H1 (cell line): Measurements from ENCODE around the gene SLC25A21. TPM values are rescaled to one million over a fixed set of nuclear protein-coding genes. Genes with fewer than 3 reads are reported as not detected.

Source experiments
- CTCF ChIA-PET: fragments of 300-600 bp; sonication (Branson Sonifier 250); formaldehyde crosslinking; loops from one replicate; lab custom pipeline; 2021; ENCODE audit not compliant: partially characterized antibody; lab: Charles Lee
- POLR2A ChIA-PET: fragments of 300-600 bp; sonication (Branson Sonifier 250); formaldehyde crosslinking; loops from one replicate; lab custom pipeline; 2021; ENCODE audit warnings: inconsistent platforms; ENCODE audit not compliant: partially characterized antibody; lab: Charles Lee
- DNase-seq, 2 experiments: peaks; one replicate each; pipeline versions ENCODE4 v3.0.0 to v3.0.0-alpha.2; 2010 to 2022; ENCODE audit warnings: low spot score in 2 of 2, low read depth in 1 of 2, mixed read lengths in 1 of 2
- FAIRE-seq: peaks from 2 replicates; lab custom pipeline; 2011; peaks lifted over from hg19 to GRCh38; lab: Jason Lieb, UNC
- H2AFZ ChIP-seq: 2 replicates; pipeline ENCODE4 v1.8.1; 2012; ENCODE audit warnings: low read length, inconsistent platforms
- H2AK5ac ChIP-seq: 2 replicates; pipeline ENCODE4 v1.6.1; 2013; ENCODE audit warnings: low read depth, low read length
- H2BK120ac ChIP-seq: replicated peaks from 2 replicates; pipeline ENCODE3; 2013; ENCODE audit warnings: low read depth, low read length, inconsistent platforms
- H2BK12ac ChIP-seq: 2 replicates; pipeline ENCODE4 v1.6.1; 2013; ENCODE audit warnings: low read depth, low read length
- H2BK15ac ChIP-seq: 2 replicates; pipeline ENCODE4 v1.6.1; 2013; ENCODE audit warnings: low read length
- H2BK20ac ChIP-seq: 2 replicates; pipeline ENCODE4 v1.6.1; 2013; ENCODE audit warnings: low read length
- H2BK5ac ChIP-seq: 2 replicates; pipeline ENCODE4 v1.6.1; 2013; ENCODE audit warnings: low read depth, low read length
- H3K14ac ChIP-seq: 2 replicates; pipeline ENCODE4 v1.6.1; 2013; ENCODE audit warnings: inconsistent platforms; ENCODE audit not compliant: insufficient read length
- H3K18ac ChIP-seq: 2 replicates; pipeline ENCODE4 v1.6.1; 2013; ENCODE audit warnings: low read length; ENCODE audit errors: extremely low read depth
- H3K23ac ChIP-seq: 2 replicates; pipeline ENCODE4 v1.6.1; 2013; ENCODE audit warnings: inconsistent platforms; ENCODE audit not compliant: insufficient read length
- H3K23me2 ChIP-seq: 2 replicates; pipeline ENCODE4 v1.6.1; 2013; ENCODE audit warnings: low read depth, low read length
- H3K27ac ChIP-seq: 2 replicates; pipeline ENCODE4 v1.6.1; 2011; ENCODE audit warnings: low read depth, low read length, inconsistent platforms
- H3K27me3 ChIP-seq, 4 experiments: replicated peaks in 1 of 4; 1 replicate in 1 of 4; 2 replicates in 3 of 4; pipeline versions ENCODE4 v1.6.1 to v1.8.1; 2011 to 2013; ENCODE audit warnings: low read length in 3 of 4, mild to moderate bottlenecking in 3 of 4, inconsistent platforms in 2 of 4, mixed read lengths in 2 of 4, moderate library complexity in 1 of 4; ENCODE audit not compliant: control insufficient read depth in 3 of 4, insufficient read depth in 3 of 4; ENCODE audit errors: extremely low read depth in 1 of 4
- H3K36me3 ChIP-seq, 4 experiments: 2 replicates each; pipeline versions ENCODE4 v1.6.1 to v1.8.1; 2011 to 2013; ENCODE audit warnings: mild to moderate bottlenecking in 4 of 4, low read length in 3 of 4, moderate library complexity in 2 of 4, control low read depth in 1 of 4, inconsistent platforms in 1 of 4; ENCODE audit not compliant: insufficient read depth in 4 of 4, control insufficient read depth in 2 of 4
- H3K4ac ChIP-seq: replicated peaks from 2 replicates; pipeline ENCODE3; 2013; ENCODE audit warnings: low read length, low read depth, mixed read lengths, inconsistent platforms; ENCODE audit not compliant: insufficient read length
- H3K4me1 ChIP-seq, 4 experiments: replicated peaks in 1 of 4; 1 replicate in 1 of 4; 2 replicates in 3 of 4; pipeline versions ENCODE4 v1.6.1 to v1.8.1; 2011 to 2013; ENCODE audit warnings: low read length in 3 of 4, inconsistent platforms in 2 of 4, mixed read lengths in 1 of 4; ENCODE audit not compliant: insufficient read depth in 4 of 4, control insufficient read depth in 3 of 4
- H3K4me2 ChIP-seq, 2 experiments: 2 replicates each; pipeline versions ENCODE4 v1.6.1 to v1.8.1; 2011 to 2013; ENCODE audit warnings: low read depth in 2 of 2, low read length in 2 of 2, control low read depth in 1 of 2, inconsistent platforms in 1 of 2, mild to moderate bottlenecking in 1 of 2; ENCODE audit not compliant: insufficient read depth in 1 of 2
- H3K4me3 ChIP-seq, 4 experiments: fragments of 200-600, 300-600 bp in 1 of 4; sonication (generic), shearing (Covaris generic), sonication (Bioruptor Twin) in 1 of 4; 2 replicates each; pipeline versions ENCODE4 v1.5.1 to v1.8.1; 2011 to 2016; ENCODE audit warnings: low read length in 4 of 4, low read depth in 3 of 4, control low read depth in 2 of 4, inconsistent platforms in 2 of 4, mild to moderate bottlenecking in 2 of 4, mixed read lengths in 1 of 4, moderate library complexity in 1 of 4; ENCODE audit not compliant: insufficient read depth in 2 of 4; ENCODE audit errors: extremely low read depth in 1 of 4
- H3K56ac ChIP-seq: replicated peaks from 2 replicates; pipeline ENCODE3; 2013; ENCODE audit warnings: low read depth, mild to moderate bottlenecking, mixed read lengths, low read length, inconsistent platforms; ENCODE audit not compliant: insufficient read length
- H3K79me1 ChIP-seq: 2 replicates; pipeline ENCODE4 v1.6.1; 2013; ENCODE audit warnings: low read depth, low read length, control low read depth
- H3K79me2 ChIP-seq, 2 experiments: 2 replicates each; pipeline versions ENCODE4 v1.6.1 to v1.8.1; 2012 to 2013; ENCODE audit warnings: low read length in 2 of 2, mild to moderate bottlenecking in 2 of 2, inconsistent platforms in 1 of 2; ENCODE audit not compliant: insufficient read depth in 2 of 2, control insufficient read depth in 1 of 2
- H3K9ac ChIP-seq, 4 experiments: replicated peaks in 1 of 4; 1 replicate in 1 of 4; 2 replicates in 3 of 4; pipeline versions ENCODE4 v1.6.1 to v1.8.1; 2011 to 2013; ENCODE audit warnings: low read depth in 3 of 4, low read length in 3 of 4, control low read depth in 2 of 4, mild to moderate bottlenecking in 2 of 4, moderate library complexity in 2 of 4, inconsistent platforms in 1 of 4; ENCODE audit errors: extremely low read depth in 1 of 4
- H3K9me3 ChIP-seq, 2 experiments: 2 replicates each; pipeline versions ENCODE4 v1.6.1 to v1.8.1; 2012 to 2013; ENCODE audit warnings: mild to moderate bottlenecking in 2 of 2, moderate library complexity in 2 of 2, control low read depth in 1 of 2, inconsistent platforms in 1 of 2, low read depth in 1 of 2, low read length in 1 of 2, mixed read lengths in 1 of 2; ENCODE audit not compliant: insufficient read depth in 2 of 2
- H4K20me1 ChIP-seq, 2 experiments: replicated peaks in 1 of 2; 2 replicates each; pipeline versions ENCODE3 to v1.8.1; 2011 to 2013; ENCODE audit warnings: inconsistent platforms in 2 of 2, low read length in 2 of 2, mild to moderate bottlenecking in 1 of 2; ENCODE audit not compliant: insufficient read depth in 2 of 2, control insufficient read depth in 1 of 2
- H4K5ac ChIP-seq: 2 replicates; pipeline ENCODE4 v1.6.1; 2013; ENCODE audit warnings: low read length, low read depth, mixed read lengths, inconsistent platforms; ENCODE audit not compliant: insufficient read length
- H4K8ac ChIP-seq: 2 replicates; pipeline ENCODE4 v1.8.0; 2013; ENCODE audit warnings: mild to moderate bottlenecking, moderate library complexity, low read length, inconsistent platforms; ENCODE audit not compliant: insufficient read depth; ENCODE audit errors: extremely low read depth
- H4K91ac ChIP-seq: replicated peaks from 2 replicates; pipeline ENCODE3; 2013; ENCODE audit warnings: low read length, mixed read lengths, inconsistent platforms; ENCODE audit not compliant: insufficient read length
- ASH2L ChIP-seq: fragments of 200-600, 300-600 bp; sonication (generic); IDR thresholded peaks from one replicate; pipeline ENCODE4 v1.7.1; 2017; ENCODE audit warnings: low read length
- EGR1 ChIP-seq: IDR thresholded peaks from 2 replicates; pipeline ENCODE4 v1.6.1; 2011; ENCODE audit warnings: low read depth, low read length, borderline replicate concordance
- HDAC6 ChIP-seq: IDR thresholded peaks from one replicate; pipeline ENCODE4 v1.7.1; 2012; ENCODE audit warnings: low read depth, mild to moderate bottlenecking, inconsistent platforms, low read length, moderate library complexity
- MAFK ChIP-seq: IDR thresholded peaks from 2 replicates; pipeline ENCODE4 v1.6.1; 2012; ENCODE audit warnings: low read depth, mild to moderate bottlenecking, improper control_type of control experiment, low read length
- NRF1 ChIP-seq: IDR thresholded peaks from 2 replicates; pipeline ENCODE4 v1.6.1; 2011; ENCODE audit warnings: mild to moderate bottlenecking, low read depth, low read length, improper control_type of control experiment
- PHF8 ChIP-seq: fragments of 200-600 bp; sonication (generic); conservative IDR thresholded peaks from 2 replicates; pipeline ENCODE4 v1.7.1; 2012; ENCODE audit warnings: low read depth, mild to moderate bottlenecking, inconsistent platforms, low read length, moderate library complexity
- SIN3A ChIP-seq, 2 experiments: IDR thresholded peaks in 1 of 2; conservative IDR thresholded peaks in 1 of 2; 2 replicates each; pipeline ENCODE4 v1.6.1; 2011 to 2012; ENCODE audit warnings: low read length in 2 of 2, improper control_type of control experiment in 1 of 2, low read depth in 1 of 2, mild to moderate bottlenecking in 1 of 2
- SIRT6 ChIP-seq: IDR thresholded peaks from one replicate; pipeline ENCODE4 v1.7.1; 2012; ENCODE audit warnings: low read length, inconsistent platforms
- SP2 ChIP-seq: IDR thresholded peaks from 2 replicates; pipeline ENCODE4 v1.6.1; 2012; ENCODE audit warnings: mild to moderate bottlenecking, low read length, inconsistent platforms
- TAF7 ChIP-seq: optimal IDR thresholded peaks from 2 replicates; pipeline ENCODE3; 2011; ENCODE audit warnings: low read depth, mild to moderate bottlenecking, inconsistent platforms, low read length, moderate library complexity, borderline replicate concordance
- TBP ChIP-seq: IDR thresholded peaks from 2 replicates; pipeline ENCODE4 v1.6.1; 2011; ENCODE audit warnings: low read depth, low read length, improper control_type of control experiment
- TCF12 ChIP-seq: IDR thresholded peaks from 2 replicates; pipeline ENCODE4 v1.6.1; 2011; ENCODE audit warnings: low read depth, mild to moderate bottlenecking, low read length
- TEAD4 ChIP-seq: IDR thresholded peaks from 2 replicates; pipeline ENCODE4 v1.6.1; 2012; ENCODE audit warnings: low read depth, low read length, inconsistent platforms, mixed read lengths
- USF2 ChIP-seq: IDR thresholded peaks from 2 replicates; pipeline ENCODE4 v1.6.1; 2011; ENCODE audit warnings: low read length, improper control_type of control experiment
- YY1 ChIP-seq: IDR thresholded peaks from 2 replicates; pipeline ENCODE4 v1.6.1; 2011; ENCODE audit warnings: low read depth, mild to moderate bottlenecking, low read length
- WGBS, 2 experiments: shearing (Covaris generic) in 1 of 2; methylation state at CpG; one replicate each; pipeline versions ENCODE4 v1.1.6 to v1.1.7; 2013 to 2015; ENCODE audit warnings: low lambda C conversion rate in 2 of 2, mixed read lengths in 2 of 2, inconsistent platforms in 1 of 2, low coverage in 1 of 2, missing lambda C conversion rate in 1 of 2; ENCODE audit not compliant: insufficient replicate concordance in 2 of 2, insufficient coverage in 1 of 2, insufficient read length in 1 of 2; ENCODE audit errors: extremely low coverage in 1 of 2, missing lambda C conversion rate in 1 of 2; 5-methylcytosine and 5-hydroxymethylcytosine counted together
- polyA plus RNA-seq, 7 experiments: library from polyadenylated mRNA; depleted of rRNA in 3 of 7; stranded (reverse) in 5 of 7; unstranded in 2 of 7; fragments of >200 nt in 5 of 7; fragments of 200-250 nt in 2 of 7; gene quantifications; 1 replicate in 5 of 7; 2 replicates in 1 of 7; 4 replicates in 1 of 7; pipeline versions ENCODE4 v1.2.1 to v1.2.3, GENCODE V29; 2011 to 2013; ENCODE audit warnings: missing spikeins in 2 of 7, mixed read lengths in 2 of 7
- total RNA-seq: library from RNA; stranded (reverse); fragmentation: NEBNext Ultra II Directional; extraction: Animal tissue kit (Norgen Biotek cat#: 25700); gene quantifications from 2 replicates; pipeline ENCODE4 v1.2.1, GENCODE V29; 2021

The SLC25A21 gene
- total and polyA plus RNA-seq, 2 of the 8 experiments (the other 6 are each of a cell fraction or from before 2014, with no cell fraction given): 6.9 to 15.7 TPM

DNA sequence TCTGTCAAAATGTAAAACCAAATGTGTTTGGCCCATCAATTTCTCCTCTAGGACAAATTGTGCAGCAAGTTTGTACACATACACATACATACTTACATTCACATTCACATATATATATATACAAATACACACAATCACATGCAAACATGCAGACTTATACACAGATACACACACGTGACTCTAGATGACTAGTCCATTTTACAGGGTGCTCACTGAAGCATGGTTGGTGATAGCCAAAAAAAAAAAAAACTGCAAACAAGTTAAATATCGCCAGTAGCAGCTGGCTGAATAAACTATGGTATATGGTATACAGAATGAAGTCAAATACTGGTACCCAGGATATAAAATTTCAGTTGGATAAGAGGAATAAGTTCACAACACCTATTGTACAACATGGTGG lies 77.9 kb downstream of the SLC25A21 start:
- POLR2A ChIA-PET: no interaction called here
- Histone ChIP-seq H3K27me3 (no peaks in the 10 kb centered on the region), H4K91ac (no peak overlapping the region), H3K4me1 (no peaks in the 10 kb centered on the region), H4K5ac (no peak overlapping the region), H3K36me3 (no peaks in the 10 kb centered on the region), H3K79me1 (no peaks in the 10 kb centered on the region), H2BK5ac (no peak overlapping the region), H3K56ac (no peak overlapping the region), H3K4me3 (no peak overlapping the region), H4K8ac (no peak overlapping the region), H2BK20ac (no peak overlapping the region), H3K18ac (no peak overlapping the region), H3K79me2 (no peaks in the 10 kb centered on the region), H3K14ac (no peak overlapping the region), H2BK12ac (no peak overlapping the region), H2AFZ (no peak overlapping the region), H2BK15ac (no peak overlapping the region), H3K23me2 (no peaks in the 10 kb centered on the region; the same call in 1 of the 2 replicates), H3K4ac (no peak overlapping the region), H3K27ac (no peak overlapping the region), H3K23ac (no peak overlapping the region), H3K9me3 (no peaks in the 10 kb centered on the region), H2AK5ac (no peak overlapping the region), H3K4me2 (no peak overlapping the region), H2BK120ac (no peak overlapping the region), H4K20me1 (no peaks in the 10 kb centered on the region), H3K9ac (no peak overlapping the region)
- CTCF ChIA-PET: no interaction called here
- WGBS, 2 experiments: 94% methylated on average over 2 of the region's 2 CpGs; no CpG with 5 or more reads in 1 of the 2 experiments
- FAIRE-seq: no peak
- no peak for DNase-seq
- no peak for TF ChIP-seq YY1
- TF ChIP-seq TEAD4: no peak
- TF ChIP-seq SIN3A (conservative IDR thresholded peaks at IDR 0.05 in 1 of 2, IDR thresholded peaks at IDR 0.05 in 1 of 2; ENCODE audit: low read depth in 1 of 2, low read length in 2 of 2): no peak
- TF ChIP-seq PHF8: no peak
- TF ChIP-seq SP2: no peak
- no peak for TF ChIP-seq ASH2L
- no peak for TF ChIP-seq SIRT6
- TF ChIP-seq USF2: no peak
- no peak for TF ChIP-seq EGR1
- TF ChIP-seq HDAC6: no peak
- TF ChIP-seq MAFK: no peak
- no peak for TF ChIP-seq TBP
- no peak for TF ChIP-seq TCF12
- TF ChIP-seq NRF1: no peak
- no peak for TF ChIP-seq TAF7
